ENCODE data around the gene KDM5B. TPM values are rescaled to one million over a fixed set of nuclear protein-coding genes. Genes with fewer than 3 reads are reported as not detected.

The KDM5B gene
- total RNA-seq, 1 experiment from 2014 or later = 62.7 TPM

- H3K27me3 ChIP-seq (replicated peaks; ENCODE audit: control insufficient read depth, insufficient read depth, low read length) = peaks cover 2% of the 10 kb centered on the region
- no peak for DNase-seq
- Mint-ChIP-seq H3K4me1 (ENCODE audit: low read depth, unreplicated experiment) (no peaks in the 10 kb centered on the region), H3K27ac (ENCODE audit: unreplicated experiment) (no peak overlapping the region), H3K36me3 (ENCODE audit: insufficient read depth, unreplicated experiment) (peaks cover 4% of the 10 kb centered on the region), H3K9me3 (ENCODE audit: unreplicated experiment) (peaks cover 14% of the 10 kb centered on the region), H3K4me3 (ENCODE audit: unreplicated experiment) (no peak overlapping the region), H3K27me3 (ENCODE audit: insufficient read depth, unreplicated experiment) (peaks cover 35% of the 10 kb centered on the region)
- H3K9me3 ChIP-seq = 0 out of 2 replicates have a peak, but pooled peaks cover 4% of the 10 kb centered on the region
- TF ChIP-seq CTCF (IDR thresholded peaks at IDR 0.05; ENCODE audit: insufficient read depth in 1 of 2, low read depth in 1 of 2, low read length in 1 of 2, severe bottlenecking in 1 of 2, unreplicated experiment in 1 of 2) = no peak
- intact Hi-C loops (cut with micrococcal nuclease; ENCODE audit: unreplicated experiment) = no loop called here
- no TSS peak for BruUV-seq (replicated peaks)
- no peak overlapping the region for H3K4me3 ChIP-seq (ENCODE audit: low read depth, low read length)
- ChIA-PET POLR2A (no interaction called here), CTCF (no interaction called here)
- no peaks in the 10 kb centered on the region for H3K4me1 ChIP-seq
- no peaks in the 10 kb centered on the region for H3K36me3 ChIP-seq (ENCODE audit: control insufficient read depth, insufficient read depth, low read length)
Observed at GRCh38 chr1:202681736-202682420, 126.3 kb downstream of the KDM5B start.

GRCh38 chr1:202680586-202681352, 127.5 kb downstream of the KDM5B start:
- Mint-ChIP-seq H3K9me3 (ENCODE audit: unreplicated experiment) (peaks cover 14% of the 10 kb centered on the region), H3K4me3 (ENCODE audit: unreplicated experiment) (no peak overlapping the region), H3K36me3 (ENCODE audit: insufficient read depth, unreplicated experiment) (peaks cover 4% of the 10 kb centered on the region), H3K27me3 (ENCODE audit: insufficient read depth, unreplicated experiment) (peaks cover 34% of the 10 kb centered on the region), H3K4me1 (ENCODE audit: low read depth, unreplicated experiment) (no peaks in the 10 kb centered on the region), H3K27ac (ENCODE audit: unreplicated experiment) (no peak overlapping the region)
- Histone ChIP-seq H3K4me3 (ENCODE audit: low read depth, low read length) (no peak overlapping the region), H3K36me3 (ENCODE audit: control insufficient read depth, insufficient read depth, low read length) (no peaks in the 10 kb centered on the region), H3K9me3 (0 out of 2 replicates have a peak, but pooled peaks cover 4% of the 10 kb centered on the region), H3K27me3 (replicated peaks; ENCODE audit: control insufficient read depth, insufficient read depth, low read length) (peaks cover 2% of the 10 kb centered on the region), H3K4me1 (no peaks in the 10 kb centered on the region)
- CTCF ChIA-PET = no interaction called here
- POLR2A ChIA-PET = no interaction called here
- no peak for TF ChIP-seq CTCF (IDR thresholded peaks at IDR 0.05; ENCODE audit: insufficient read depth in 1 of 2, low read depth in 1 of 2, low read length in 1 of 2, severe bottlenecking in 1 of 2, unreplicated experiment in 1 of 2)
- intact Hi-C loops (cut with micrococcal nuclease; ENCODE audit: unreplicated experiment) = no loop called here
- DNase-seq = peak in 1 of 2 experiments; percentile 13
- no TSS peak for BruUV-seq (replicated peaks)

- no peak overlapping the region for H3K27ac Mint-ChIP-seq (ENCODE audit: unreplicated experiment)
- BruUV-seq (replicated peaks) = no TSS peak
- no peak overlapping the region for H3K4me3 Mint-ChIP-seq (ENCODE audit: unreplicated experiment)
- Histone ChIP-seq H3K4me1 (no peaks in the 10 kb centered on the region), H3K4me3 (ENCODE audit: low read depth, low read length) (no peak overlapping the region), H3K27me3 (replicated peaks; ENCODE audit: control insufficient read depth, insufficient read depth, low read length) (peaks cover 2% of the 10 kb centered on the region), H3K9me3 (0 out of 2 replicates have a peak, but pooled peaks cover 4% of the 10 kb centered on the region), H3K36me3 (ENCODE audit: control insufficient read depth, insufficient read depth, low read length) (no peaks in the 10 kb centered on the region)
- intact Hi-C loops (cut with micrococcal nuclease; ENCODE audit: unreplicated experiment) = no loop called here
- peaks cover 4% of the 10 kb centered on the region for H3K36me3 Mint-ChIP-seq (ENCODE audit: insufficient read depth, unreplicated experiment)
- H3K9me3 Mint-ChIP-seq (ENCODE audit: unreplicated experiment) = peaks cover 14% of the 10 kb centered on the region
- DNase-seq = no peak
- CTCF ChIA-PET = no interaction called here
- no peaks in the 10 kb centered on the region for H3K4me1 Mint-ChIP-seq (ENCODE audit: low read depth, unreplicated experiment)
- H3K27me3 Mint-ChIP-seq (ENCODE audit: insufficient read depth, unreplicated experiment) = peaks cover 34% of the 10 kb centered on the region
- POLR2A ChIA-PET = no interaction called here
- TF ChIP-seq CTCF (IDR thresholded peaks at IDR 0.05; ENCODE audit: insufficient read depth in 1 of 2, low read depth in 1 of 2, low read length in 1 of 2, severe bottlenecking in 1 of 2, unreplicated experiment in 1 of 2) = no peak
Observed at GRCh38 chr1:202679406-202680177, 128.6 kb downstream of the KDM5B start.
